HG03064 (cell line): Measurements from ENCODE around the gene DOHH.
"Not testable (repeated sequence)": the region's sequence is repeated elsewhere in the genome, so short reads cannot be mapped to it uniquely, and the experiment has no call there.

ENCODE experiments used
- ATAC-seq: cut with Tn5 transposase; IDR thresholded peaks from one replicate; pipeline ENCODE4 v1.9.1; 2021; ENCODE audit warnings: low read depth; ENCODE audit not compliant: unreplicated experiment

The DOHH gene

GRCh38 chr19:3463714-3464586, 36.5 kb downstream of the DOHH start:
- ATAC-seq: no peak

GRCh38 chr19:3462991-3463713, 37.3 kb downstream of the DOHH start:
- no peak for ATAC-seq

DNA sequence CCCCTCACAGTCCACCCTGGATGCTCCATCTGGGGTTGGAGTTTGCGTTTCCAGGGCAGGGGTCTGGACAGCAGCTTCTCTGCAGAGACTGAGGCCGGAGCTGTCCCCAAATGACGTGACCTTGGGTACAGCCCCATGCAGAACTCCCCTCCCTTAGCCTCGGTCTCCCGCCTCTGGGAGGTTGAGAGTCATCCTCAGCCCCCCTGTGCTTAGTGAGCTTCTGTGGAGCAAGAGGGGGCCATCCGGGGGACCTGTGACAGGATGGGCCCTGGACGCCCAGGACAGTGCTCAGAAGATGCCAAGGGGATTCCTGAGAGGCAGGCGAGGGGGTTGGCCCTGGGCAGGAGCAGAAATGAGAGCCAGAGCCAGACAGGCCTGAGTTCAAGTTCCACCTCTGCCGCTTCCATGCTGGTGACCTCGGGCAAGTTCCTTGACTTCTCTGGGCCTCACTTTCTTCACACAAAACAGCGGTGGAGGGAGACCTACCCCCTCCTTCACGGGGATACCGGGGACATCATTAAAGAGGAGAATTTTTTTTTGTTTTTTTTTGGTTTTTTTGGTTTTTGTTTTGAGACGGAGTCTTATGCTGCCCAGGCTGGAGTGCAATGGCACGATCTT, 40.4 kb downstream of the DOHH start:
- no peak for ATAC-seq

- ATAC-seq: no peak
Observed at GRCh38 chr19:3459089-3459881, 41.2 kb downstream of the DOHH start.

DNA sequence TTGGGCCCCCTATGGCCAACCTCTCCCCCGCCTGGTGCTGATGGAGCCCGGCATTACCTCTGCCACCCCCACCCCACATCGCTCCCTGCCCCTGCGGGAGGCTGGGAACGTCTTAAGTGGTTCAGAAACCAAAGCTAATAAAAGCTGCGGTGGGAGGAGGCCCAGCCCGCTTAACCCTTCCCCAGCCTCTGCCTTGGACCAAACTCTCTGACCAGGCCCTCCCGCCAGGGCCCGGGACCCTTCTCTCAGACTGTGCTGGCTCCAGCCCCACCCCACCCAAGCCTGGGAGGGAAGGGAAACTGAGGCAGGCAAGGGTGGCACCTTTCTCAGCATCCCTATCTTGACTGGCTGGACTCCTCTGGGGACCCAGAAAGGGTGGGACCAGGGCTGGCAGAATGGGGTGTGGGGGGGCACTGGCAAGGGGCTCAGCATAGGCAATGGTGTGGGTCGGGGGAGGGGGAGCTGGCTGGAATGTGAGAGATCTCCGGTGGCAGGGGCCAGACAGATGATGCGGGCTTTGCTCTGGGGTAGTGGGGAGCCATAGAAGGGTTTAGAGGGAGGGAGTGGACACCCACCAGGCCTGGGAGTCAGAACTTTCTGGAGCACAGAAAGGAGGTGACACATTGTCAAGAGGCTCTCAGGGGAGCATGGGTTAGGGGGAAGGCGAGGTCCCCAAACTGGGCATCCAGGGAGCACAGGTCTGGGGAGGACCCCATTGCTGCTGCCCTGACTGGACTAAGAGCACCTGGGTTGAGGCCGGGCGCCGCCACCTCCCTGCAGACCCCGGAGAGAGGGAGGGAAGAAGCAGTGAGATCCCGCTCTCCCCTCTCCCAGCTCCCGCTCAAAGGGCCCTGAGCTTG, 42.0 kb downstream of the DOHH start:
- no peak for ATAC-seq

GRCh38 chr19:3457528-3458228, 42.8 kb downstream of the DOHH start:
- ATAC-seq: no peak

DNA sequence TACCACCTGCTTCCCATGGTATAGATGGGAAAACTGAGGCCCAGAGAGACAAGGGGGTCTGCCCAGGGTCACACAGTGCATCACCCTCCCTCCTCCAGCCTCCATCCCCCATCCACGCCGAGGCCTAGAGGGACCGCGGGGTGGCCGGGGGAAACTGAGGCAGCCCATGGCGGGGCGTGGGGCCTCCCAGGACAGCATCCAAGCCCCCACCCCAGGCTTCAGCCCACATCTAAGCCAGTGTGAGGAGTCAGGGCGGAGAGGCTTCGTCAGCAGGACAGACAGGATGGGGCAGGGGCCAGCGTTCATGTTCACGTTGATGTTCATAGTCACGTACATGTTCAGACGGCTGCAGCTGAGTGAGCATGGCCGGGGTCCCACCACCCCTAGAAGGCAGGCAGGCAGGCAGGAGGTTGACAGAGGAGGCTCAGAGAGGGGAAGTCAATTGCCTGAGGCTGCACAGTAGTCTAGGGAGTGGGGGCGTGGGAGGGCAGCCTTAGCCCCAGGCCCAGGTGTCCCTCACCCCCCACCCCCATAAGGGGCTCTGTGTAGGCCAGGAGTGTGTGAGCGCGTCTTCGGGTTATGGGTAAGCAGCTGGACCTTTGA, 43.4 kb downstream of the DOHH start:
- ATAC-seq: no peak

DNA sequence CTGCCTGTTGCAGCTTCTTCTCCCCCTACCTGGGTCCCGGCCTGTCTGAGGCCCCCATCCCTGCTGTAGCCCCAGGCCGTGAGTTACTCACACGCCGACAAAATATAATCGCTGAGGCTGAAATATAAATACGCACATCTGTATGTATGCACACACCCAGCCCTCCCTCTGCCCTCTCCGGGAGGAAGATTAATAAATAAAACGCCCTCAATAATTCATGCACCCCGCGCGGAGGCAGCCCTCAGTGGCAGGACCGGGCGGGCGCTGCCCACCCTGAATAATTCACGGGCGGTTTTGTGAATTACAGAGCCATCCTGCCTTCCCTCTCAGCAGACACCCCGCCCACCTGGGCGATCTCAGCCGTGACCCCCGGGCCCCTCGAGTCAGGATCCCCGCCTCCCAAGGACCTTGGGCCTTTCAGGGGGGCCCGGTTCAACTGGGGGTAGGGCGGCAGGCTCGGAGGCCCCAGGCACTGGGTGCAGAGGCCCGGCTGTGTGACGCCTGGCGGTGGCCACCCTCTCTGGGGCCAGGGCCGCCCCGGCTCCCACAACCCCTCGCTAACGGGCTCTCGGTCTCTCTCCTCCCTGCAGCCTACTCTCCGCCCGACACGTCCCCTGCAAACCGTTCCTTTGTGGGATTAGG, 44.4 kb downstream of the DOHH start:
- no peak for ATAC-seq

DNA sequence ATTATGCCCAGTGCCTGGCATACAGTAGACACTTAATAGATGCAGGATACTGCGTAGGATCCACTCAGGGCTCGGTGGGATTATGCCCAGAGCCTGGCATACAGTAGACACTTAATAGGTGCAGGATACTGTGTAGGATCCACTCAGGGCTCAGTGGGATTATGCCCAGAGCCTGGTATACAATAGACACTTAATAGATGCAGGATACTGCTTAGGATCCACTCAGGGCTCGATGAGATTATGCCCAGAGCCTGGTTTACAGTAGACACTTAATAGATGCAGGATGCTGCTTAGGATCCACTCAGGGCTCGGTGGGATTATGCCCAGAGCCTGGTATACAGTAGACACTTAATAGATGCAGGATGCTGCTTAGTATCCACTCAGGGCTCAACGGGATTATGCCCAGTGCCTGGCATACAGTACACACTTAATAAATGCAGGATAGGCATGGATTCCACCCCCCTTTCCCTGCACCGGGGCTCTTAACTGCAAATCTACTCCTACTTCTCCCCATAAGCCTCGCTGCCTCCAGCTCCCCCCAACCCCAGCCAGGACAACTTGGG, 45.0 kb downstream of the DOHH start:
- ATAC-seq: no peak

GRCh38 chr19:3454656-3455392, 45.6 kb downstream of the DOHH start:
- no peak for ATAC-seq

DNA sequence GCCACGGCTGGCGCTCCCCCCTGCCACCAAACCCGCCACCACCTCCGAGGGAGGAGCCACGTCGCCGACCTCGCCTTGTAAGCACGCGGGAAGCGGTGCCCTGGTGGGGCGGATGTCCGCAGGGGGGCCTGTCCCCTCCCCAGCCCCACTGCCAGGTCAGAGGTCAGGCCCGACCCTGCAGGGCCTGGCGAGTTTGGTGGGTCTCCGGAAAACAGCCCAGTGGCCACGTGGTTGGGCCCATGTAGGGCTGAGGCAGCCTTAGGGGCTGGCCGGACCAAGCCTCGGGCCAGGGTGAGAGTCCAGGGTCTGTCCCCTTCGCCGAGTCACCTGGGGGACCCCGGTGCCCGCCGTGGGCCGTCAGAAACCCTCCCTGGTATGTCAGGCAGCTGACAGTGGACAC, 46.6 kb downstream of the DOHH start:
- ATAC-seq: no peak

- not testable (repeated sequence) for ATAC-seq
Observed at GRCh38 chr19:3452942-3453214, 47.6 kb downstream of the DOHH start.

- ATAC-seq: no peak
Observed at GRCh38 chr19:3452171-3452941, 48.1 kb downstream of the DOHH start.

- ATAC-seq: no peak
Observed at GRCh38 chr19:3451451-3451866, 49.0 kb downstream of the DOHH start.

DNA sequence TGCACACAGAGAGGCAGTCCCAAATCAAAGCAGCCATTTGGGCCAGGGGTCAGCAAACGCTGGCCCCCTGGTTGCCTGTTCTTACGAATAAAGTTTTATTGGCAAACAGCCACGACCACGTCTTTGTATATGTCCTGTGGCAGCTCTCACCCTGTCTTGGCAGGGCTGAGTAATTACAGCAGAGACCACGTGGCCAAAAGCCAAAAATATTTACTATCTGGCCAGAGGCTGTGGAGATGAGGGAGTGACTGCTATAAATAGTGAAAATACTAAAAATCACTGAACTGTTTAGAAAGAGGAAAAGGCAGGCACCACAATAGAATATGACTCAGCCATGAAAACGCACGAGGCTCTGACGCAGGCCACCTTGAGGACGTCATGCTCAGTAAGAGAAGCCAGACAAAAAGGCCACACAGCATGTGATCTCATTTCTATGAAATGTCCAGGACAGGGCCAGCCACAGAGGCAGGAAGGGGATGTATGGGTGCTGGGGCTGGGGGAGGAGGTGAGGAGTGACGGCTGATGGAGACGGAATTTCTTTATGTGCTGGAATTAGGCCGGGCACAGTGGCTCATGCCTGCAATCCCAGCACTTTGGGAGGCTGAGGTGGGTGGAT, 49.6 kb downstream of the DOHH start:
- no peak for ATAC-seq

GRCh38 chr19:3448616-3449334, 51.7 kb downstream of the DOHH start:
- ATAC-seq: no peak
